HG03095 (cell line): ENCODE results near the gene PIAS4.
A peak's percentile ranks its signal among the peaks of the same experiment; 100 is the strongest.

Experiments
- ATAC-seq: cut with Tn5 transposase; IDR thresholded peaks from one replicate; pipeline ENCODE4 v1.9.1; 2021; ENCODE audit warnings: moderate library complexity; ENCODE audit not compliant: unreplicated experiment

PIAS4 gene

DNA sequence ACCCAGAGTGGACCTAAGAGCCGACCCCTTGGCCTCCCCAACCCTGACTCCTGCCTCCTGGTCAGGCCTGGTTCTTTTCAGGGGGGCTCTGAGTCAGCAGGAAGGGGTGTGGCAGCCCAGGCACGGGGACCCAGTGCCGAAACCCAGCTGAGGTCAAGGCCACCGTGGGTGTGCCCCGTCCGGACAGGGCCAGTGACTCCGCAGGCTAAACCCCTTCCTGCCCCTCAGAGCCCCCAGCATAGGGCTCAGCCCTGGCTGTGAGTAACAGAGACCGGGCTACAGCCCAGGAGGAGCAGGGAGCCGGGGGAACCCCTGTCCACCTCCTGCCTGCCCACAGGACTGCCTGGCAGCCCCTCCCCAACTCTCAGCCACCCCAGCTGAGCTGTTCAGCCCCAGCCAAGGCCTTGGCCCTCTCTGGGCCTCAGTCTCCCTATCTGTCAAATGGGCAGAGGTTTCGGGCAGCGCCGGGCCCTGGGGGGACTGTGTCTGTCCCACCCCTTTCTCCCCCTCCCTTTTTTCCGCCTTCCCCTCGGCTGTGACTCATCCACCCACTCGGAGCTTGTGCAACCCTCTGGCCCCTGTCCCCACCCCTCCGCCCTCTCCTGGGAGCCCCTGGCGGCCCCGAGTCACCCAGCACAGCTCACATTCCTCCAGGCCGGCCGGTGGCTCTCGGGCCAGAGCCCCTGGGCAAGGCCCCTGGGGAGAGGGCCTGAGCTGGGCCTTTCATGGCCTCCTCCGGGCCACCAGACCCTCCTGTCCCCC lies 50.6 kb downstream of the PIAS4 start:
- ATAC-seq, result no peak

DNA sequence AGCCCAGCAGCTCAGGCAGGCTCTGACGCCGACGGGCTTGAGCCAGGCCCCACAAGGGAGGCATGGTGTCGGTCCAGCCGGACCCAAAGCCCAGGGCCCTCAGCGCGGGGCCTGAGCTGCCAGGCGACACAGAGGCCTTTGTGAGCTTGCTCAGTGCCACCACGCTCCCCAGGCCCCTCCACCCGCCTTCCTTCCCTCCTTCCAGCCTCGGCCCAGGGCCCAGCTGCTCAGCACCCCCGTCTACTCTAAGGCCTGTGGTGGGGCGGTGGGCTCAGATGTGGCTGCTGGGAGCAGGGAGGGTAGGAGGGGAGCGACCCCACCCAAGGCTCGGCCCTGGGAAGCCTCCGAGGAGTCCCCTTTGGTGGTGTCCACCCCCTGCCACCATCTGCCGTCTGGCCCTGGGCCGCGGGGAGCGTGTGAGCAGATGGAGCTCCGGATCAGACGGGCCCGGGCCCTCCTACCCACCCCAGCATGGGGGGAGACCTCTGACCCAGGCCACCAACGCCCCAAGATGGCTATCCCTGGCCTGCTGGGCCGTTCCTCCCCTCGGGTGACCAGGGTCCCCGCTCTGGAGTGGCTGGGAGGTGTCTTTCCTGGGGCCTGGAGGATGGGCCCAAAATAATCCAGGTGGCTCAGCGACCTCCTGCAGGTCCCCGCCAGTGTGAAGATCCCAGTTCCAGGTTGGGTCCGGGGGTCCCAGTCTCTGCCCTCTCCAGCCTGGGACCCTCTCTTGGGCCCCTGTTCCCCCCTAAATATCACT lies 51.3 kb downstream of the PIAS4 start:
- ATAC-seq, result no peak

DNA sequence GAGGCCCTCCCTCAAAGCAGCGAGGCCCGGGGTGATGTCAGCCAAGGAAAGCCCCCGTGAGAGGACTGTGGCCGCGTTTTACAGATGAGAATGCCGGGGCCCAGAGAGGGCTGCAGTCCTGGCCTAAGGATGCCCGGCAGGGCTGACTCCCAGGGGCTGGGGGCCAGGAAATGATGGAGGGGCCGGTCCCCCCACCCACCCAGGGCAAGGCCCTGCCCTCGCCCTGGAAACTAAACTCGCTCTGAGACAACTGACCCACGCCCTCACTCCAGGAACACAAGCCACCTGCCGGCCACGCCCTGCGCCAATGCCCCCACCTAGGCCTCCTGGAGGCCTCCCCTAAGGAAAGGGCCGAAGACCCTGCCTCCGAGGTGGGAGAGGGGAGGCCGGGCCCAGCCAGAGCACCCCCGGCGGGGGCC lies 51.9 kb downstream of the PIAS4 start:
- no peak for ATAC-seq

DNA sequence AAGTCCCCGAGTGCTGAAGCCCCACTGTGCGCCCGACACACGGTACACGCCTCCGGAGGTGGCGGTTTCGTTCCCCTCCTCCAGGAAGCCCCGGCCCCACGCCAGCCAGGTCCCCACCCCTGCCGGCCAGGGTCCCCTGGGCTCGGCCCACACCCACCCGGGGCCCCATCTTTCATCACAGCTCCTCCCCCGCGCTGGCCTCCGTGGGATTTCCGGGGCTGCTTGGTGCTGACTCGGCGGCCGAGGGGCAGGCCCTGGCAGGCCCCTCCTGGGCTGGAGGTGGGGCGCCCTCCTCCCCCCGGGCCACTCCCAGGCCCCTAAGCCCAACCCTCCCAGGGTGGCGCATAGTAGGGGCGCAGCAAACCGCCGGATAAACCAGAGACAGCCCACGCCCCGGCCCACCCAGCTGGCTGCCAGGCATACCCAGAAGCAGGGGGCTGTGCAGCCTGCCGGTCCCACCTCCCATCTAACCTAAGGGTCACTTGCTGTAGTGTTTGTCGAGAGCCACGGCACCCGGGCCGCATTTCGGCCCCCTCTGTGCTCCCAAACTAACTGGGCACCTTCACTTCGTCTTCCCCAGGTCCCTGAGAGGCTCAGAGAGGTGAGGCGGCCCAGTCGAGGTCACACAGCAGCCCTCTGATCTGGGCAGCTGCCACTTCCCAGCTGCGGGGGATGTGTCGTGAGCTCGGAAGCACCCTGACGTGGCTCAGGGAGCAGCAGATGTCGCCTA lies 52.5 kb downstream of the PIAS4 start:
- no peak for ATAC-seq

DNA sequence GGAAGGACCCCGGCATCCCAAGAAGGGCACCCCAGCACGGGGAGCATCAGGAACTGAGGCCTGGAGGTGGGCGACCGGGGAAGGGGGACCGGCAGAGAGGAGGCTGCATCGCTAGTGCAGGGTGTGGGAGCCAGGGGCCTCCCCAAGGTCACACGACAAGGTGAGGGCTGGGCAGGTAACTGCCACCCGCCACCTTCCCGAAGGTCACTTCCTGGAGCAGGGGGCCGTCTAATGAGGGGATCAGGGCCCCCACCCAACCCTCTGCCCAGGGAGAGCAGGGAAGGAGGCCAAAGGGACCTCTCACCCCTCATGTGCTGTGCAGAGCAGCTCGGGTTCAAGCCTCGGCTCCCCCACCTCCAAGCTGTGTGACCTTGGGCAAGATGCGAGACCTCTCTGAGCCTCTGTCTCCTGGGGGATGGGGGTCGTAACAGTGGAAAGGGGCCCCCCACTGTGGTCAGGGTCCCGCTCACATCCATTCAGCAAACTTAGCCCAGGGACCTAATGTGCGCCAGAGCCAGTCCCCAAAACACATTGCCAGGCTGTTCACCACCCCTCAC lies 53.2 kb downstream of the PIAS4 start:
- ATAC-seq, result no peak

DNA sequence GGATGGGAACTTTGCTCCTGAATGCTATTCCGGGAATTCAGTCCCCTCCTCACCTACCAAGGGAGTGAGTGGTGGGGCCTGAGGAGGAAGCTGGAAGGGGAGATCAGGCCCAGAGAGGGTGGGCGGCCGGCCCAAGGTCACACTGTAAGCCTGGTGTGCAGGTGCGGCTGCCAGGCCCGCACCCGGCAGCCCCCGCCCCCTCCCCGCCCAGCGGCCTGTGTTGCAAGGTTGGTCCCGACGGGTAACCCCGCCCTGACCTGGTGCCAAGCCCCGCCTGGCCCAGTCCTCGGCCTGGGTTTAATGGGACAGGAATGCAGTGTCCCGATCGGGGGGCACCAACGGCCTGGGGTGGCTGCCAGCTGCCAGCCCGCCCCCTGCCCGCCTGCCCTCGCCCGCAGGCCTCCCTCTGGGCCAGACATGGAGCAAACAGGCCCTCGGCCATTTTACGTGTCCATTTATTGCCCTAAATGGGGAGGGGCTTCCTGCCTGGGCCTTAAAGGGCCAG lies 53.7 kb downstream of the PIAS4 start:
- ATAC-seq, result no peak

DNA sequence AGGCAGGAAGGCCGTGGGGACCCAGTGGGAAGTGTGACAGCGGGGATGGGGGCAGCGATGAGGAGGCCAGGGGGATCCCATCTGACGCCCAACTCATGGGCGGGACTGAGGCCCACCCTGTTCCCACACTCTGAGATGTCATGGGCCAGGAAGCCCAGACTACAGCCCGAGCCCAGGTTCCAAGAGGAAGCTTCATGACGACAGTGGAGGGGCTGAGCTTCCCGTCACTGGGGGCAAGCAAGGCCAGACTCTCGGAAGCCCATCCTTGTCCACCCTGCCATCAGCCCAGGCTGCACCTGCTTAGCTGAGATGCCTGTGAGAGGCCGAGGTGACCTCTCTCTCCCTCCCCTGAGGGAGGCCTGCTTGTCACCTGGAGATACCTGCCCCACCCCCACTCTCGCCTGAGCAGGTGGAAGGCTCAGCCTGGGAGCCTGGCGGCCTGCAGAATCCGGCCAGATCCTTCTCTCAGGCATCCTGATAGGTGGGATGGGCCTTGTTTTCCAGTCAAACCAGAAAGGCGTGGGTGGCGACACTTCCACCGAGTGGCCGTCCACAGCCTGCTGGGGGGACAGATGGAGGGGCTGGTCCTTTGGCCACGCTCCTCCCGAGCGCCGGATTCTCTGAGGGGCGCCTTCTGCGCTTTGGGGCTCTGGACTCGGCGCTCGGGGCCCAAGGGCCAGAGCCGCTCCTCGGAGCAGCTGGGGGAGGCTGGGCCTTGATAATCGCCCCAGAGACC lies 54.3 kb downstream of the PIAS4 start:
- no peak for ATAC-seq

DNA sequence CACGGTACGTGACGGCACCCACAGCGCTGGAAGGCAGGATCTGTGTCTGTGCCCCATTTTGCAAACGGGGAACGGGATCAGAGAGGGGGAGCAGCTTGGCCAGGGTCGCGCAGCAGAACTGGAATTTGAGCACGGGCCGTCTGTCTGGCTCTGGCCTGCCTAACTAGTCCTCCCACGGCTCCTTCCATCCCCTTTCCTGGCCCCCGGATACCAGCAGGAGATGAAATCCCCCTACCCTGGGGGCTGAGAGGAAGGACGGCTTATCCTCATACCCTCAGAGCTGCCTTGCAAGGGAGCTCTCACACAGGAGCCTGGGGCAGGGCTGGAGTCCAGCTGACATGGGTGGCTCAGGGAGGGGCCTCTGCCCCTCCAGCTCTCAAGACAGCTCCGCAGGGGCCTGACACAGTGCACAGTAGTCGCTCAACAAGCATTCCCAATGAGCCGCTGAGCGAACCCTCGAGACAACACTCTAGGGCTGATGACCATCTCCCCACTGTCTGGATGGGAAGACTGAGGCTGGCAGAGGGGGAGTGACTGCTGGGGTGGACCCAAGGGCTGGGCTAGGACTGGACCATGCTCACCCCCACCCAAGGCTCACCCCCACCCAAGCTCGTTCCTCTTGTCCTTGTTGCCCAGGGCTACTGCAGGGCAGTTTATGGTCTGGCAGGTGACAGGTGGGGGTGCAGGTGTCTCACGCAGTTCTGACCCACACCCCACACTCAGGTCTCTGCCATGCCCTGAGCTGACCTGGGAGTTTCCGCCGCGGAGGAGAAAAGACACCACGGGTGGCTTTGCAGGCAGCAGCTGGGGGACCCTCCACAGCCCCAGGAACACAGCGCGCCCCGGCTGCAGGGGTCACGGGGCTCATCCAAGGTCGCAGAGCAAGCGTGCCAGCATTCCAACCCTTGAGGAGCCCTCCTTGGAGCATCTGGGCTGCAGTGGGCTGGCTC lies 55.2 kb downstream of the PIAS4 start:
- ATAC-seq, result no peak

DNA sequence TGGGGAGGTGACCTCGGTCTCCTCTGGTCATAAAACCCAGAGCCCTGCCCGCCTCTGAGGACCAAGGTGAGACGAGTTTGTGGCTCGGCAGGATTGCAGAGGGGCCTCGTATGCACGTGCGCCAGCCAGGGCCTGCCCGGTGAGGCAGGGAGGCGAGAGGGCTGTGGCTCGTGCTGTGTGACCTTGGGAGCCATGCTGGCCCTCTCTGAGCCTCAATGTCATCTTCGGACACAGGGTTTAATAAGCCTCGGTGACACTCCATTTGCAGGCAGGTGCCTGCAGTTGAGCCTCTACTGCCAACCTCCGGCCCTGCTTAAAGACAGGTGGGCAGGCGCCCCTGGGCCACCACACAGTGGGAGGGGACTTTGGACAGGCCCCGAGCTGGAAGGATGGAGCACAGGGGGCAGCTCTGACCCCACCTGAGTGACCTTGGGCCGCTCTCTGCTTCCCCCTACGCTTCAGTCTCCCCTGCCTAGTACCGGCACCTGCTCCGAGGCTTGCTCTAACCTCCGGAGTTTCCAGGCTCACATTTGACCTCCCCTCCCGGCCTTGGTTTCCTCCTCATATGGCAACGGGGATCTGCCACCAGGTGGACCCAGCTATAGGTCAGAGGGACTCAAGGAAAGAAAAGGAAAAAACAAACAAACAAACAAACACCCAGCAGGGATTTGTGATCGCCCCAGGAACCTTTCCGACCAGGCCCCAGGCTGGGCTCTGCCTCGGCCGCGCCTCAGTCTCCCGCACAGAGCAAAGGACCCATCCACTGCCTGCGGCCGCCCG lies 56.0 kb downstream of the PIAS4 start:
- no peak for ATAC-seq

DNA sequence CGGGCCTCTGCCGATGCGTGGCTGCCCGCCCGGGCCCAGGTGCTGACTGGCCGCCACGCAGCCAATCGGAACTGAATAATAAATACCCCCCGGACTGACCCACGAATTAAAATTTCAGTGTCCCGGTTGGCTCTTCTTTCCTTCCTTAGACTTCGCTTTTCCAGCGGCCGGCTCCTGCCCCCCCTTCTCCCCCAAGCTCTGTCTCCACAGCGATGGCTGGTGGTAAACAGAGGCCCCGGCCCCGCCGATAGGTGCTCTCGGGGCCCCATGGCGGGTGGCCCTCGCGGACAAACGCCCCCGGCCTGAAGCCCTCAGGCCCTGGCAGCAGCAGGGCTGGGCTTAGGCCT lies 56.6 kb downstream of the PIAS4 start:
- no peak for ATAC-seq

DNA sequence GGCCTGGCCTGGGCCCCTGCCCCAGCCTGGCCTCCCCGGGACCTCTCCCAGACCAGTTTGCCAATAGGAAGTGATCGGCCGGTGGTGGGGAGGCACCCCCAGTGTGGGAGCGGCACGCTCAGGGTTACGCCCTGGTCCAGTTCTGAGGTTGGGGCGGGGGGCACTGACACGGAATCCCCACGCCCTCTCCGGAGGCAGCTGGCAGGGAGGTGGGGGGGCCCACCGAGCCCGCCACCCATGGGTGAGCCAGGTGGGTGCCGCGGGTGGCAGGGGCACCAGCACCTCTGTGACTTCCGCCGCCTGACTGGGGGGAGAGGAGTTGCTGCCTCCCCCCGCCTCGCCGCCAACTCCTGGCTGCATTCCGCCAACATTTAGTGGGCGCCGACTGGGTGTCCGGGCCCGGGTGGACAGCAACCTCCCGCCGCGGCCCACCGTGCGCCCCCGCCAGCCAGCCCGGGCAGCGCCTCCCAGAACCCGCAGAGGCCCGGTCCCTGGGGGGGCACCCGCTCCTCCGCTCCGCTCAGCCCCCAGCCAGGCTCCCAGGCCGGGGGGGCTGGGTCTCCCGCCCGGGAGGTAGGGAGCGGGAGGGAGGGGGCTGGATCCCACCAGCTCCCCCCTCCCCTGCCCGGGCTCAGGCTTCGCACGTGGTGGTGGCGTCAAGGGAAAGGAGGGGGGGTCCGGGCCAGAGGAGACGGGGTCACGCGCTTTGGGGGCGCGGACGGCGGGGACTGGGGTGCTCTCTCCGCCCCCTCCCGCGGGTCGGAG lies 57.1 kb downstream of the PIAS4 start:
- ATAC-seq, result peak; percentile 4

DNA sequence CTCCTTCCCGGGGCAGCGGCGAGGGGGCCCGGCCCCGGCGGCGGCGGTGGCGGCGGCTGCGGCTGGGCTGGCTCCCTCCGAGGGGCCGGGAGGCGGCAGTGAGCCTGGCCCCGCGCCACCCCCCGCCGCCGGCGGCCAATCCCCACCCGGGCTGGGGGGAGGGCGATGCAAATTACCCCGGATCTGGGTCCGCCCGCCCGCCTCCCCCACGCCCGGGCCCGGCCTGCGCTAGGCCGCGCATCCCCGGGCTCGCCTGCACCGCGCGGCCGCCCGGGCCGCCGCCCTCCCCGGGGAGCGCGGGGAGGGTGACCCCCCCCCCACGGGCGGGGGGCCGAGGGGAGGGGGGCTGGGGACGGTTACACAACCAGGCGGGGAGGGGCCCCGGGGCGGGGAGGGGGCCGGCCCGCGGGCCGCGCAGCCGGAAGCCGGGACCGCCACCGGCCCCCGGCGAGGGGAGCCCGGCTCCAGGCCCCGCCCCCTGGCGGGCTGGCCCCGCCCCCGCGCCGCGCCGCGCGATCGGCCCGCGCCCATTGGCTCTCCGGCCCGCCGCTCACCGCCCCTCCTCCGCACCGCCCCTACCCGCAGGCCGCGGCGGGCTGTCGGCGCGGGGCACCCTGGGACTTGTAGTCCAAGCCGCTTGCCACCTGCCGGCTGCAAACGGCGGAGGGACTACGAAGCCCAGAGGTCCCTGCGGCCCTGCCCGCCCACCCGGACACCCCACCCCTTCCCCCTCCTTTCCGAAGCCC lies 58.1 kb downstream of the PIAS4 start:
- ATAC-seq, result peak; percentile 63

DNA sequence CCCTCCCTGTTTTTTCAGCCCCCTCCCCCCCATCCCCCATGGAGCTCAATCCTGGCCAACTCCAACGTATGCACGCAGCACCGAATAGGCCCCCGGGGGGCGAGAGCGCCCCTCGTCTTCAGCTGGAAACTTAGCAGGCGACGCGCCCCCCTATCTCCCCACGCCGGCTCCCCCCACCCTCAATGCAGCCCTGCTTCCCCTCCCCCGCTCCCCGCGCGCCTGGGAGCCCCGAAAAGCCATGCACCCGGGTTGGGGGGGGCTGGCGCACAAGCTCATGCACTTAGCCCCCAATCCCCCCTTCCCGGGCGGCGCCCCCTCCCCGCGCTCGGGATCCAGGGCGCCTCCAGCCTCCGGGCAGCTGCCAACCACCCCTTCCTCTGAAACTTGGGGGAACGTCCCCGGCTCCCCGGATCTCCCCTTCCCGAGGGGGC lies 58.7 kb downstream of the PIAS4 start:
- no peak for ATAC-seq

DNA sequence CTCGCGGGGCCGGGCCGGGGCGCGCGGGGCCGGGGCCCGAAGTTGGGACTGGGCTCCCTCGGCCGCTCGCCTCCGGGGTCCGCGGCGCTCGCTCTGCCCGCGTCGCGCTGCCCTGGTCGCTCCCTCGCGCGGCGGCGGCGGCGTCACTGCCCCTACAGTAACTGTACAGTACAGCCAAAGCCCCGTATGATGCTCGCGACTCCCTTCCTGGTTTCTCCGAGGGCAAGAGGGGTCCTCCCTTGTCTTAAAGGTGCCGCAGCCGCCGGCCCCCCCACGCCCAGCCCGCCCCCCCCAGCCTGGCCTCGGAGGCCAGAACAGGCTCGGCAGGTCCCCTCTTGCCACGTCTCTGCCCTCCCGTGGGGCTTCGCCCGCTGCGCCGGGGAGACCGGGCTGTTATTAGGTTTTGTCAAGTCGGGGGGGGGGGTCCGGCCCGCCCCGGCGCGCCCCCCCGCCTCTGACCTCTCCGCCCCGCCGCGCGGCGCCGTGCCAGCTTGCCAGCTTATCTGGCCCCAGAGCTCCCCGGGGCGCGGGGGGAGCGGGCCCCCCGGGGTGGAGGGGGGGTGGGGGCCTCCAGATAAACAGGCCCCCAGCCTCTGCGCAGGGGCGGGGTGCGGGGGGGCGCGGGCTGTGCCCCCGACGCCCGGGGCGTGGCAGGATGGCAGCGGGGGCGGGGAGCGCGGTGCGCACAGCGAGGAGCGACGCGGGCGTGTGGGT lies 59.3 kb downstream of the PIAS4 start, which contains the start of gene ZBTB7A:
Gene ZBTB7A (minus strand): TSS at position 218 of the 714 bp plus-strand sequence. CDS start 11,667 bp downstream, outside the sequence.
- no peak for ATAC-seq

DNA sequence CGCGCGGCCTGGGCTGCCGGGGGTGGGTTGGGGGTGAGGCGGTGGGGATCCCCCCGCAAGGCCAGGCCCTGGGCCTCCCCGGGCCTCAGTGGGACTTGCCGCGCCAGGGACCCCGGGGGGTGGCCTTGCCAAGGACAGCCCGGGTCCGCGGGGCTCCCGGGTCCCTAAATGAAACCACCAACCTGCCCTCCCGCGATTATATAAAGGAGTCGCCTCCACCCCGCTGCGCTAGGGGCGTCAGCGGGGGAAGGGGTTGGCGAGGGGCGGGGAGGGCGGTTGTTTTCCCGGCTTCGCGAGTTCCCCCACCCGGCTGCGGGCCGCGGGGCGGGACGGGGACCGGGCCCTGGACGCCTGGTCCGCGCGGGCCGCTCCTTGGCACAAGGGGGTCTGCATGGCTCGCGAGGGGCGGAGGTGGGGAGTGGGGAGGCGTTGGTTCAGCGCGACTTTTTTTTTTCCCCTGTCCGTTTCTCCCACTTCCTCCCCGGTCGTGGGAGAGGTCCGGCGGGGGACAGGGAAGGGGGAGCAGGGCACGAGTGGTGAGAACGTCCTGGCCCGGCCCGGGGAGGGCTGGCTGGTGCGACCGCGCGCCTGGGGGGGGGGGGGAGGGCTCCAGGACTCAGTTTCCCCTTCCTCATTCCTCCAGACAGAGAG lies 60.0 kb downstream of the PIAS4 start:
- no peak for ATAC-seq
